ENCODE measurements around the gene SGPP1. TPM values are rescaled to one million over a fixed set of nuclear protein-coding genes. Genes with fewer than 3 reads are reported as not detected.

The SGPP1 gene
- total and polyA plus RNA-seq, 10 of the 15 experiments (the other 5 are each of a cell fraction or from before 2014, with no cell fraction given) = 3.5 to 37.7 (median 25.5) TPM

DNA sequence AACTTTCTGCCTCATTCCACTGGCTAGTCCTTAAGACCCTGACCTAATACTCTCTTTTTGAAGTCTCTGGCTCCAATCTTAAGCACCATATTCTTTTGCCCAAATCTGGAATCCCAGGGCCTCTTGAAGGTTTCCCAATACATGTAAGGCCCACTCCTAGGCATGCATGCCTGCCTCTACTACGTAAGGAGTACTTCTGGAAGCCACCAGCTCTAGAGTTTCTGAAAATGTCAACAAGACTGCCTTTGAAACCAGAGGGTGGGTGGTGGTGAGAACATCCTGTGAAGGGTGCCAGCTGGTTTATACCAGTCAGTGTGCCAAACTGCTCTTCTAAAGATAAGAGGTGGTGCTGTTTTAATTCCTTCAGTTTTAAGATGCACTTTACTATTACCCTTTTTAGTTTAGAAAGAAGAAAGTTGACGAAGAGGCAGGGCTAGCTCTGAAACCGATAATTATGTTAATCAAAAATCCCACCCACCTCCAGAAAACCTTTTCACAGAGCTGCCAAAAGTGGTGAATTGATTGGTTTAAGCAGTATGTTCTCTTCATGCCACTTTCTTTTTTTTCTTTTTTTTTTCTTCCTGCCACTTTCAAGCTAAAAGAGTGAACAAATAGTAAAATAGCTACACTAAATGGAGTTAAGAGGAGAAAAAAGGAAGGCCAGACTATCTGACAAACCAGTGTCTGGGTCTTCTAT, 77.5 kb downstream of the SGPP1 start (continued):
- TF ChIP-seq, protein P1, sequence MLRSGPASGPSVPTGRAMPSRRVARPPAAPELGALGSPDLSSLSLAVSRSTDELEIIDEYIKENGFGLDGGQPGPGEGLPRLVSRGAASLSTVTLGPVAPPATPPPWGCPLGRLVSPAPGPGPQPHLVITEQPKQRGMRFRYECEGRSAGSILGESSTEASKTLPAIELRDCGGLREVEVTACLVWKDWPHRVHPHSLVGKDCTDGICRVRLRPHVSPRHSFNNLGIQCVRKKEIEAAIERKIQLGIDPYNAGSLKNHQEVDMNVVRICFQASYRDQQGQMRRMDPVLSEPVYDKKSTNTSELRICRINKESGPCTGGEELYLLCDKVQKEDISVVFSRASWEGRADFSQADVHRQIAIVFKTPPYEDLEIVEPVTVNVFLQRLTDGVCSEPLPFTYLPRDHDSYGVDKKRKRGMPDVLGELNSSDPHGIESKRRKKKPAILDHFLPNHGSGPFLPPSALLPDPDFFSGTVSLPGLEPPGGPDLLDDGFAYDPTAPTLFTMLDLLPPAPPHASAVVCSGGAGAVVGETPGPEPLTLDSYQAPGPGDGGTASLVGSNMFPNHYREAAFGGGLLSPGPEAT (IDR thresholded peaks at IDR 0.05; ENCODE audit: low read depth) = no peak
- TF ChIP-seq IKZF2 (IDR thresholded peaks at IDR 0.05) (peak; percentile 30 to 41; a peak in 2 of 4 replicates), PML (IDR thresholded peaks at IDR 0.05; ENCODE audit: low read length) (no peak), YBX1 (IDR thresholded peaks at IDR 0.05) (no peak), HDGF (IDR thresholded peaks at IDR 0.05) (no peak), TAF1 (IDR thresholded peaks at IDR 0.05; ENCODE audit: borderline replicate concordance, low read depth, low read length) (no peak), HDAC2 (IDR thresholded peaks at IDR 0.05) (no peak), CBX5 (IDR thresholded peaks at IDR 0.05; ENCODE audit: low read depth) (no peak), SPI1 (IDR thresholded peaks at IDR 0.05; ENCODE audit: borderline replicate concordance, insufficient read depth, low read depth, low read length) (no peak), RFX5 (IDR thresholded peaks at IDR 0.05; ENCODE audit: low read depth, low read length) (no peak), BCL11A (IDR thresholded peaks at IDR 0.05; ENCODE audit: low read depth, low read length) (no peak), TCF7 (IDR thresholded peaks at IDR 0.05; ENCODE audit: borderline replicate concordance) (no peak), TCF3 (IDR thresholded peaks at IDR 0.05; ENCODE audit: borderline replicate concordance, insufficient read depth, low read depth, low read length) (0 out of 2 replicates have a peak, but pooled peaks have one; percentile 35)
- TF ChIP-seq, protein P2, sequence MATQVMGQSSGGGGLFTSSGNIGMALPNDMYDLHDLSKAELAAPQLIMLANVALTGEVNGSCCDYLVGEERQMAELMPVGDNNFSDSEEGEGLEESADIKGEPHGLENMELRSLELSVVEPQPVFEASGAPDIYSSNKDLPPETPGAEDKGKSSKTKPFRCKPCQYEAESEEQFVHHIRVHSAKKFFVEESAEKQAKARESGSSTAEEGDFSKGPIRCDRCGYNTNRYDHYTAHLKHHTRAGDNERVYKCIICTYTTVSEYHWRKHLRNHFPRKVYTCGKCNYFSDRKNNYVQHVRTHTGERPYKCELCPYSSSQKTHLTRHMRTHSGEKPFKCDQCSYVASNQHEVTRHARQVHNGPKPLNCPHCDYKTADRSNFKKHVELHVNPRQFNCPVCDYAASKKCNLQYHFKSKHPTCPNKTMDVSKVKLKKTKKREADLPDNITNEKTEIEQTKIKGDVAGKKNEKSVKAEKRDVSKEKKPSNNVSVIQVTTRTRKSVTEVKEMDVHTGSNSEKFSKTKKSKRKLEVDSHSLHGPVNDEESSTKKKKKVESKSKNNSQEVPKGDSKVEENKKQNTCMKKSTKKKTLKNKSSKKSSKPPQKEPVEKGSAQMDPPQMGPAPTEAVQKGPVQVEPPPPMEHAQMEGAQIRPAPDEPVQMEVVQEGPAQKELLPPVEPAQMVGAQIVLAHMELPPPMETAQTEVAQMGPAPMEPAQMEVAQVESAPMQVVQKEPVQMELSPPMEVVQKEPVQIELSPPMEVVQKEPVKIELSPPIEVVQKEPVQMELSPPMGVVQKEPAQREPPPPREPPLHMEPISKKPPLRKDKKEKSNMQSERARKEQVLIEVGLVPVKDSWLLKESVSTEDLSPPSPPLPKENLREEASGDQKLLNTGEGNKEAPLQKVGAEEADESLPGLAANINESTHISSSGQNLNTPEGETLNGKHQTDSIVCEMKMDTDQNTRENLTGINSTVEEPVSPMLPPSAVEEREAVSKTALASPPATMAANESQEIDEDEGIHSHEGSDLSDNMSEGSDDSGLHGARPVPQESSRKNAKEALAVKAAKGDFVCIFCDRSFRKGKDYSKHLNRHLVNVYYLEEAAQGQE (IDR thresholded peaks at IDR 0.05; ENCODE audit: low read depth, low read length) = no peak
- TF ChIP-seq, protein P3, sequence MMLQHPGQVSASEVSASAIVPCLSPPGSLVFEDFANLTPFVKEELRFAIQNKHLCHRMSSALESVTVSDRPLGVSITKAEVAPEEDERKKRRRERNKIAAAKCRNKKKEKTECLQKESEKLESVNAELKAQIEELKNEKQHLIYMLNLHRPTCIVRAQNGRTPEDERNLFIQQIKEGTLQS (IDR thresholded peaks at IDR 0.05; ENCODE audit: borderline replicate concordance, extremely low read depth, low read depth, low read length) = no peak
- TF ChIP-seq, protein P4, sequence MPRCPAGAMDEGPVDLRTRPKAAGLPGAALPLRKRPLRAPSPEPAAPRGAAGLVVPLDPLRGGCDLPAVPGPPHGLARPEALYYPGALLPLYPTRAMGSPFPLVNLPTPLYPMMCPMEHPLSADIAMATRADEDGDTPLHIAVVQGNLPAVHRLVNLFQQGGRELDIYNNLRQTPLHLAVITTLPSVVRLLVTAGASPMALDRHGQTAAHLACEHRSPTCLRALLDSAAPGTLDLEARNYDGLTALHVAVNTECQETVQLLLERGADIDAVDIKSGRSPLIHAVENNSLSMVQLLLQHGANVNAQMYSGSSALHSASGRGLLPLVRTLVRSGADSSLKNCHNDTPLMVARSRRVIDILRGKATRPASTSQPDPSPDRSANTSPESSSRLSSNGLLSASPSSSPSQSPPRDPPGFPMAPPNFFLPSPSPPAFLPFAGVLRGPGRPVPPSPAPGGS (IDR thresholded peaks at IDR 0.05; ENCODE audit: borderline replicate concordance, insufficient read depth, low read depth, low read length, poor library complexity, severe bottlenecking) = no peak
- TF ChIP-seq, protein P5, sequence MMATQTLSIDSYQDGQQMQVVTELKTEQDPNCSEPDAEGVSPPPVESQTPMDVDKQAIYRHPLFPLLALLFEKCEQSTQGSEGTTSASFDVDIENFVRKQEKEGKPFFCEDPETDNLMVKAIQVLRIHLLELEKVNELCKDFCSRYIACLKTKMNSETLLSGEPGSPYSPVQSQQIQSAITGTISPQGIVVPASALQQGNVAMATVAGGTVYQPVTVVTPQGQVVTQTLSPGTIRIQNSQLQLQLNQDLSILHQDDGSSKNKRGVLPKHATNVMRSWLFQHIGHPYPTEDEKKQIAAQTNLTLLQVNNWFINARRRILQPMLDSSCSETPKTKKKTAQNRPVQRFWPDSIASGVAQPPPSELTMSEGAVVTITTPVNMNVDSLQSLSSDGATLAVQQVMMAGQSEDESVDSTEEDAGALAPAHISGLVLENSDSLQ (IDR thresholded peaks at IDR 0.05) = peak; percentile 34; the same call in 1 of the 2 replicates
- TF ChIP-seq, protein P6, sequence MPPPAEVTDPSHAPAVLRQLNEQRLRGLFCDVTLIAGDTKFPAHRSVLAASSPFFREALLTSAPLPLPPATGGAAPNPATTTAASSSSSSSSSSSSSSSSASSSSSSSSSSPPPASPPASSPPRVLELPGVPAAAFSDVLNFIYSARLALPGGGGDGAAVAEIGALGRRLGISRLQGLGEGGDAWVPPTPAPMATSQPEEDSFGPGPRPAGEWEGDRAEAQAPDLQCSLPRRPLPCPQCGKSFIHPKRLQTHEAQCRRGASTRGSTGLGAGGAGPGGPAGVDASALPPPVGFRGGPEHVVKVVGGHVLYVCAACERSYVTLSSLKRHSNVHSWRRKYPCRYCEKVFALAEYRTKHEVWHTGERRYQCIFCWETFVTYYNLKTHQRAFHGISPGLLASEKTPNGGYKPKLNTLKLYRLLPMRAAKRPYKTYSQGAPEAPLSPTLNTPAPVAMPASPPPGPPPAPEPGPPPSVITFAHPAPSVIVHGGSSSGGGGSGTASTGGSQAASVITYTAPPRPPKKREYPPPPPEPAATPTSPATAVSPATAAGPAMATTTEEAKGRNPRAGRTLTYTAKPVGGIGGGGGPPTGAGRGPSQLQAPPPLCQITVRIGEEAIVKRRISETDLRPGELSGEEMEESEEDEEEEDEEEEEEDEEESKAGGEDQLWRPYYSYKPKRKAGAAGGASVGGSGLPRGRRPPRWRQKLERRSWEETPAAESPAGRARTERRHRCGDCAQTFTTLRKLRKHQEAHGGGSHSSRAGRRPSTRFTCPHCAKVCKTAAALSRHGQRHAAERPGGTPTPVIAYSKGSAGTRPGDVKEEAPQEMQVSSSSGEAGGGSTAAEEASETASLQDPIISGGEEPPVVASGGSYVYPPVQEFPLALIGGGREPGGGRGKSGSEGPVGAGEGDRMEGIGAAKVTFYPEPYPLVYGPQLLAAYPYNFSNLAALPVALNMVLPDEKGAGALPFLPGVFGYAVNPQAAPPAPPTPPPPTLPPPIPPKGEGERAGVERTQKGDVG (CRISPR knock-in tag; IDR thresholded peaks at IDR 0.05) = no peak
